Adipocyte (in vitro differentiated cells): ENCODE data around the gene ARHGDIG.

Experiments
- DNase-seq: peaks from one replicate; pipeline ENCODE4 v3.0.0-alpha.2; 2015; ENCODE audit warnings: low read depth
- H3K27me3 ChIP-seq: replicated peaks from 2 replicates; pipeline ENCODE4 v1.7.0; 2013; ENCODE audit warnings: mild to moderate bottlenecking, low read length, moderate library complexity; ENCODE audit not compliant: control insufficient read depth, insufficient read depth
- H3K36me3 ChIP-seq: 2 replicates; pipeline ENCODE4 v1.7.0; 2013; ENCODE audit warnings: low read length, mild to moderate bottlenecking, moderate library complexity; ENCODE audit not compliant: control insufficient read depth, insufficient read depth, severe bottlenecking
- H3K4me1 ChIP-seq: 2 replicates; pipeline ENCODE4 v1.7.0; 2013; ENCODE audit warnings: mild to moderate bottlenecking, low read length, moderate library complexity; ENCODE audit not compliant: control insufficient read depth, insufficient read depth
- H3K4me3 ChIP-seq: 2 replicates; pipeline ENCODE4 v1.7.0; 2013; ENCODE audit warnings: mild to moderate bottlenecking, low read length, moderate library complexity
- H3K9ac ChIP-seq: 2 replicates; pipeline ENCODE4 v1.7.0; 2013; ENCODE audit warnings: mild to moderate bottlenecking, low read length, moderate library complexity
- H3K9me3 ChIP-seq: 2 replicates; pipeline ENCODE4 v1.7.0; 2013; ENCODE audit warnings: mild to moderate bottlenecking, low read length, moderate library complexity; ENCODE audit not compliant: control insufficient read depth

The ARHGDIG gene

DNA sequence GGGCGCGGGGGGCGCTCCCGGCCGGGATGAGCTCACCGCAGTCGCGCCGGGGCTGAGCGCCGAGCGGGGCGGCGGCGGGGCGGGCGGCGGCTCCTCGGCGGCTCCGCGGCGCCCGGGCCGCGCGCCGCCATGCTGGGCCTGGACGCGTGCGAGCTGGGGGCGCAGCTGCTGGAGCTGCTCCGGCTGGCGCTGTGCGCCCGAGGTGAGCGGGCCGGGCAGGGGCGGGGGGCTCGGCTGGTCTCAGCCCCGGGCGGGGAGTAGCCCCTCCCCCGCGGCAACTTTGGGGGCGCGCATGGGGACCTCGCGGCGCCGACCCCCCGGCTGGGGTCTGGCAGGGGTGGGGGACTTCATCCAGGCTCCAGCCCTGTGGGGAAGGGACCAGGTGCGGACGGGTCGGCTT lies at the start of gene ARHGDIG:
Gene ARHGDIG, plus strand, starts transcription at position 40 of the 400 bp plus-strand sequence. Its CDS starts 90 bp downstream, at position 130.
- Histone ChIP-seq H3K36me3 (no peaks in the 10 kb centered on the region), H3K9ac (no peak within 1 kb of the TSS), H3K4me1 (no peaks in the 10 kb centered on the region), H3K4me3 (no peak within 1 kb of the TSS), H3K27me3 (no peaks in the 10 kb centered on the region), H3K9me3 (no peaks in the 10 kb centered on the region)
- DNase-seq: peak; percentile 56

DNA sequence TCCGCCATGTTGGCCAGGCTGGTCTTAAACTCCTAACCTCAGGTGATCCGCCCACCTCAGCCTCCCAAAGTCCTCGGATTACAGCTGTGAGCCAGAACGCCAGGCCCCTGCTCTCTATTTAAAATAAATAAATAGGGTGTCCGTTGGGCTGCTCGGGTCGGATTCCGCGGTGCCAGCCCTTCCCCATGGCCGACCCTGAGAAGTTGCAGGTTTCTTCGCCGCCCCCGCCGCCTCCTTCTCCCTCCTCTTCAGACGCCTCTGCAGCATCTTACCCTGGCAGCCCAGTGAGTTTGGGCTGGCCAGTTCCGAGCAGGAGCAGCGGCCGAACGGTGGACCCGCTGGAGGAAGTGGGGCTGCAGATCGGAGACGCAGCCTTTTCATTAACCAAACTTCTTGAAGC lies 49.4 kb upstream of the ARHGDIG start:
- Histone ChIP-seq H3K4me3 (no peak overlapping the region), H3K9ac (no peak overlapping the region), H3K27me3 (no peaks in the 10 kb centered on the region), H3K36me3 (peaks cover 13% of the 10 kb centered on the region), H3K9me3 (no peaks in the 10 kb centered on the region), H3K4me1 (peaks cover 10% of the 10 kb centered on the region)
- no peak for DNase-seq

GRCh38 chr16:234468-235305 lies 45.7 kb upstream of the ARHGDIG start, which contains the start of gene FAM234A:
FAM234A (plus strand) TSS chr16:234821; CDS start chr16:254414, 19,593 bp downstream.
- Histone ChIP-seq H3K4me1 (peaks cover 3% of the 10 kb centered on the region), H3K9me3 (no peaks in the 10 kb centered on the region), H3K4me3 (peak within 1 kb of the TSS; percentile 97), H3K9ac (peak within 1 kb of the TSS; percentile 97), H3K36me3 (no peaks in the 10 kb centered on the region), H3K27me3 (no peaks in the 10 kb centered on the region)
- peak; percentile 99 for DNase-seq

- no peaks in the 10 kb centered on the region for H3K9me3 ChIP-seq
- no peak for DNase-seq
- H3K4me3 ChIP-seq: no peak overlapping the region
- H3K36me3 ChIP-seq: peaks cover 5% of the 10 kb centered on the region
- H3K4me1 ChIP-seq: peaks cover 17% of the 10 kb centered on the region
- H3K27me3 ChIP-seq: no peaks in the 10 kb centered on the region
- H3K9ac ChIP-seq: peak overlapping the region; percentile 17
Measured at GRCh38 chr16:239948-240277, 40.5 kb upstream of the ARHGDIG start.

DNA sequence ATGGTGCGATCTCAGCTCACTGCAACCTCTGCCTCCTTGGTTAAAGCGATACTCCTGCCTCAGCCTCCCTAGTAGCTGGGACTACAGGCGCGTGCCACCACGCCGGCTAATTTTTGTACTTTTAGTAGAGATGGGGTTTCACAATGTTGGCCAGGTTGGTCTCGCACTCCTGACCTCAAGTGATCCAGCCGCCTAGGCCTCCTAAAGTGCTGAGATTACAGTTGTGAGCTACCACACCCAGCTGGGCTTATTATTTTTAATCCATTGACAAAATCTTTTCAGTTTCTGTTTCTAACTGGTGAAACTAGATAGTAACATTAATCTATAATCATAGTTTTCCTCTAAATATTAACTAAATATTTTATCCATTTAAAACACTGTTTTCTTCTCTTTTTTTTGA lies 39.8 kb upstream of the ARHGDIG start:
- H3K9ac ChIP-seq: no peak overlapping the region
- H3K9me3 ChIP-seq: no peaks in the 10 kb centered on the region
- H3K36me3 ChIP-seq: peaks cover 5% of the 10 kb centered on the region
- H3K4me1 ChIP-seq: peaks cover 17% of the 10 kb centered on the region
- no peak for DNase-seq
- no peaks in the 10 kb centered on the region for H3K27me3 ChIP-seq
- H3K4me3 ChIP-seq: no peak overlapping the region

DNA sequence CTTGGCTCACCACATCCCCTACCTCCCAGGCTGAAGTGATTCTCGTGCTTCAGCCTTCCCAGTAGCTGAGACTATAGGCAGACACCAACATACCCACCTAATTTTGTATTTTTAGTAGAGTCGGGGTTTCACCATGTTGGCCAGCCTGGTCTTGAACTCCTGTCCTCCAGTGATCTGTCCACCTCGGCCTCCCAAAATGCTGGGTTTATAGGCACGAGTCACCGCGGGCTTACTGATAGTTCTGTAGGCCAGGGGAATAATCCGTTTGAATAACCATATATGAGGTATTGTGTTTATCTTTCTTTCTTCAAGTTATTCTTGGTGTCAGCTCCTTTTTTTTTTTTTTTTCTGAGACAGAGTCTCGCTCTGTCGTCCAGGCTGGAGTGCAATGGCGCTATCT lies 38.1 kb upstream of the ARHGDIG start:
- Histone ChIP-seq H3K9ac (no peak overlapping the region), H3K36me3 (peaks cover 5% of the 10 kb centered on the region), H3K27me3 (no peaks in the 10 kb centered on the region), H3K4me3 (no peak overlapping the region), H3K4me1 (peaks cover 17% of the 10 kb centered on the region), H3K9me3 (no peaks in the 10 kb centered on the region)
- DNase-seq: no peak

DNA sequence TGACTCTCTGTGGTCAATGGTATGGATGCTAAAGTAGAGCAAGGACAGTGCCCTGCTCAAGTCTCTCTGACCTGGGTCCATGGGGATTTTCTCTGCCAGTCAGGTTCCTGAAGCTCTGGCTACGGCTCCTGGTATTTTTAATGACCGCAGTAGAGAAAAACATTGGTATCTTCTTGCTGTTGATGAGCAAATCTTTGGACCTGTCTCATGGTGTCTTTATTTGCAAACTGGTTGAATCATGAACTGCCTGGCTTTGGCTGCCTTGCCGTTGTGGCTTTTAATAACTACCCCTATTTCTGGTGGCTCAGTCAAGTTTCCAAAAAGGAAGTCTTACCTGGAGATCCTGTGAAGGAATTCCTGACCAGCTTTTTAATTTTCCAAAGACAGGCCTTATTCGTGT lies 37.0 kb upstream of the ARHGDIG start:
- no peak for DNase-seq
- H3K4me1 ChIP-seq: peaks cover 17% of the 10 kb centered on the region
- H3K9ac ChIP-seq: no peak overlapping the region
- no peak overlapping the region for H3K4me3 ChIP-seq
- H3K27me3 ChIP-seq: no peaks in the 10 kb centered on the region
- peaks cover 5% of the 10 kb centered on the region for H3K36me3 ChIP-seq
- no peaks in the 10 kb centered on the region for H3K9me3 ChIP-seq

DNA sequence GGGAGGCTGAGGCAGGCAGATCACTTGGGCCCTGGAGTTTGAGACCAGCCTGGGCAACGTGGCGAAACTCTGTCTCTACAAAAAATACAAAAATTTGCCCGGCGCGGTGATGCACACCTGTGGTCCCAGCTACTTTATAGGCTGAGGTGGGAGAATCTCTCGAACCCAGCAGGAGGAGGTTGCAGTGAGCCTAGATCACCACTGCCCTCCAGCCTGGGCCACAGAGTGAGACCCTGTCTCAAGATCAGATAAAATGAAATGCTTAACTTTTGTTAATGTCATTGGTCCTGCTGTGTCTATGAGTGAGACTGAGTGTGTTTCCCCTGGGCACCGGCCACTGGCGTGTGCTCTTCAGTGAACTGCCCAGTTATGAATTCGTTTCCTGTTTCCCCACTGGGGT lies 35.3 kb upstream of the ARHGDIG start:
- peaks cover 9% of the 10 kb centered on the region for H3K4me1 ChIP-seq
- H3K9ac ChIP-seq: no peak overlapping the region
- peaks cover 10% of the 10 kb centered on the region for H3K36me3 ChIP-seq
- no peaks in the 10 kb centered on the region for H3K27me3 ChIP-seq
- H3K9me3 ChIP-seq: no peaks in the 10 kb centered on the region
- H3K4me3 ChIP-seq: no peak overlapping the region
- no peak for DNase-seq

DNA sequence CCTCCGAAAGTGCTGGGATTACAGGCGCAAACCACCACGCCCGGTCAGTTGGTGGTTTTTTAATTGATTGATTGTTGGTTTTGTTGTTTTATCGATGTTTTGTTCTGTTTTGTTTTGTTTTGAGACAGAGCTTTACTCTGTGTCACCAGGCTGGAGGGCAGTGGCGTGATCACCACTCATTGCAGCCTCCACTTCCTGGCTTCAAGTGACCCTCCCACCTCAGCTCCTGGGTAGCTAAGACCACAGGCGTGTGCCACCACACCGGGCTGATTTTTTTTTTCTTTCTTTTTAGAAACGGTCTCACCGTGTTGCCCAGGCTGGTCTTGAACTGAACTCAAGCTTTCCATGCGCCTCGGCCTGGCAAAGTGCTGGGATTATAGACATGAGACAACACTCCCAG lies 33.4 kb upstream of the ARHGDIG start:
- peaks cover 4% of the 10 kb centered on the region for H3K4me1 ChIP-seq
- no peak overlapping the region for H3K4me3 ChIP-seq

GRCh38 chr16:249431-249830 lies 31.0 kb upstream of the ARHGDIG start:
- H3K36me3 ChIP-seq: peaks cover 34% of the 10 kb centered on the region

More for the DNA sequence above, 33.4 kb upstream of the ARHGDIG start:
- Histone ChIP-seq H3K9me3 (no peaks in the 10 kb centered on the region), H3K36me3 (peaks cover 16% of the 10 kb centered on the region), H3K27me3 (no peaks in the 10 kb centered on the region), H3K9ac (no peak overlapping the region)
- DNase-seq: no peak

DNA sequence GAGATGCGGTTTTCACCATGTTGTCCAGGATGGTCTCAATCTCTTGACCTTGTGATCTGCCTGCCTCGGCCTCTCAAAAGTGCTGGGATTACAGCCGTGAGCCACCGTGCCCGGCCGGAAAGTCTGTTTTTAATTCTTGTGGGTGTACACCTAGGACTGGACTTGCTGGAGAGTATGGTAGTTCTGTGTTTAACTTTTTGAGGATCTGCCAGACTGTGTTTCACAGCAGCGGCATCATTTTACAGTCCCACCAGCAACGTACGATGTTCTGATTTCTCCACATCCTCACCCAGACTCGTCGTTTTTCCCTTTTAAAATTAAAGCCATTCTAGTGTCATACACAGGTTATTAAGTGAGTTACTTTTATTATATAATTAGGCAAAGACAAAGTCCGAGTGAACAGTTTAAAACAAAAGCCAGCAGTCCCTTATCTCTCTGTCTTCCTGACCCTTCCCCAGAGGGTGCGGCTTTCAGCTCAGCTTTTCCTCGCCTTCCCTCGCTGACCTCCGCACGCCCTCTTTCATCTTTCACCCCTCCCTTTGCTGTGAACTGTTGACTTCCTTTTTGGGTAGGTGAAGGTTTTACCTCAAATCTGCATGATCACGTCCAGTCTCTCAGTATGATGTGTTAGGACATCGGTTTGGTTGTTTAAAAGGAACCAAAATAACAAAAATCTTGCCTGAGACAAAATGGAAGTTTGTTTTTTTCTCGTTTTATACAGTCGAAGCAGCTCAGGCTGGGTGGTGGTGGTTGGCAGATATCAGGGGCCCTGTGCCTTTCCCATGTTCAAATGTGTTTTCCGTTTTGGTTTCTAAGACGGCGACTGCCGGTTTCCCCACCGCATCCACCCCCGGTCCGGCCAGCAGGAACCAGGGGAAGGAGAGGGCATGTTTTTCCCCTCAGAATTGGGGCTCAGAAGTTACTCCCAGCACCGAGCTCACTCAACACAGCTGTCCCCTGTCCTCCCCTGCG lies 27.7 kb upstream of the ARHGDIG start:
- DNase-seq: no peak
- H3K27me3 ChIP-seq: no peaks in the 10 kb centered on the region

More at GRCh38 chr16:249431-249830, 31.0 kb upstream of the ARHGDIG start:
- no peak overlapping the region for H3K9ac ChIP-seq
- peaks cover under 1% of the 10 kb centered on the region for H3K4me1 ChIP-seq
- H3K9me3 ChIP-seq: no peaks in the 10 kb centered on the region
- no peaks in the 10 kb centered on the region for H3K27me3 ChIP-seq
- DNase-seq: no peak
- H3K4me3 ChIP-seq: no peak overlapping the region

More for the DNA sequence above, 27.7 kb upstream of the ARHGDIG start:
- Histone ChIP-seq H3K9ac (no peak overlapping the region), H3K4me1 (no peaks in the 10 kb centered on the region), H3K9me3 (no peaks in the 10 kb centered on the region), H3K36me3 (peaks cover 47% of the 10 kb centered on the region), H3K4me3 (no peak overlapping the region)
